Trophoblast cell (in vitro differentiated cells and primary cell): Measurements from ENCODE around the gene IQCK.

Source experiments
- DNase-seq, 2 donors: peaks; one replicate each; pipeline ENCODE4 v3.0.0-alpha.2; 2016
- H2AFZ ChIP-seq: 2 replicates; pipeline ENCODE4 v1.6.1; 2013; ENCODE audit warnings: low read length, moderate library complexity, mild to moderate bottlenecking; ENCODE audit not compliant: insufficient read depth, poor library complexity
- H2AK5ac ChIP-seq: 2 replicates; pipeline ENCODE4 v1.6.1; 2013; ENCODE audit warnings: mild to moderate bottlenecking, low read length
- H2BK120ac ChIP-seq: 2 replicates; pipeline ENCODE4 v1.6.1; 2013; ENCODE audit warnings: low read length, mild to moderate bottlenecking, moderate library complexity; ENCODE audit not compliant: insufficient read depth, poor library complexity
- H2BK12ac ChIP-seq: 2 replicates; pipeline ENCODE4 v1.6.1; 2013; ENCODE audit warnings: mild to moderate bottlenecking, low read length, moderate library complexity
- H2BK5ac ChIP-seq: 2 replicates; pipeline ENCODE4 v1.6.1; 2013; ENCODE audit warnings: low read length, low read depth, moderate library complexity, mild to moderate bottlenecking; ENCODE audit not compliant: poor library complexity
- H3K14ac ChIP-seq: 2 replicates; pipeline ENCODE4 v1.6.1; 2013; ENCODE audit warnings: mild to moderate bottlenecking, low read length
- H3K18ac ChIP-seq: 2 replicates; pipeline ENCODE4 v1.6.1; 2013; ENCODE audit warnings: mild to moderate bottlenecking, low read length
- H3K23ac ChIP-seq: 2 replicates; pipeline ENCODE4 v1.6.1; 2013; ENCODE audit warnings: low read length
- H3K27ac ChIP-seq: 2 replicates; pipeline ENCODE4 v1.5.1; 2013; ENCODE audit warnings: low read depth, mild to moderate bottlenecking, inconsistent platforms, low read length, moderate library complexity
- H3K27me3 ChIP-seq: 2 replicates; pipeline ENCODE4 v1.6.1; 2013; ENCODE audit warnings: inconsistent platforms, mild to moderate bottlenecking, low read length, moderate library complexity; ENCODE audit not compliant: insufficient read depth
- H3K36me3 ChIP-seq, 2 experiments: 1 replicate in 1 of 2; 2 replicates in 1 of 2; pipeline ENCODE4 v1.6.1; 2013; ENCODE audit warnings: low read length in 2 of 2, mild to moderate bottlenecking in 2 of 2, moderate library complexity in 1 of 2; ENCODE audit not compliant: insufficient read depth in 2 of 2, control insufficient read depth in 1 of 2
- H3K4ac ChIP-seq: 2 replicates; pipeline ENCODE4 v1.6.1; 2013; ENCODE audit warnings: low read depth, mild to moderate bottlenecking, low read length, moderate library complexity
- H3K4me1 ChIP-seq, 2 experiments: 1 replicate in 1 of 2; 2 replicates in 1 of 2; pipeline ENCODE4 v1.6.1; 2013; ENCODE audit warnings: low read length in 2 of 2, mild to moderate bottlenecking in 2 of 2, moderate library complexity in 1 of 2; ENCODE audit not compliant: insufficient read depth in 2 of 2, control insufficient read depth in 1 of 2
- H3K4me2 ChIP-seq: 2 replicates; pipeline ENCODE4 v1.6.1; 2013; ENCODE audit warnings: inconsistent platforms, mild to moderate bottlenecking, low read length, moderate library complexity
- H3K4me3 ChIP-seq: 2 replicates; pipeline ENCODE4 v1.5.1; 2013; ENCODE audit warnings: mild to moderate bottlenecking, low read depth, low read length, inconsistent platforms
- H3K79me1 ChIP-seq: one replicate; pipeline ENCODE4 v1.6.1; 2013; ENCODE audit warnings: low read length
- H3K79me2 ChIP-seq: 2 replicates; pipeline ENCODE4 v1.6.1; 2013; ENCODE audit warnings: low read length, mild to moderate bottlenecking; ENCODE audit not compliant: control insufficient read depth, insufficient read depth, poor library complexity
- H3K9ac ChIP-seq: 2 replicates; pipeline ENCODE4 v1.6.1; 2013; ENCODE audit warnings: mild to moderate bottlenecking, low read length
- H3K9me3 ChIP-seq: 2 replicates; pipeline ENCODE4 v1.6.1; 2013; ENCODE audit warnings: low read depth, mild to moderate bottlenecking, control low read depth, inconsistent platforms, low read length; ENCODE audit not compliant: insufficient read depth
- H4K12ac ChIP-seq: 2 replicates; pipeline ENCODE4 v1.6.1; 2013; ENCODE audit warnings: low read depth, mild to moderate bottlenecking, low read length, moderate library complexity
- H4K8ac ChIP-seq: 2 replicates; pipeline ENCODE4 v1.6.1; 2013; ENCODE audit warnings: low read depth, mild to moderate bottlenecking, low read length, moderate library complexity
- H4K91ac ChIP-seq: one replicate; pipeline ENCODE4 v1.6.1; 2013; ENCODE audit warnings: low read depth, mild to moderate bottlenecking, low read length, moderate library complexity
- WGBS: extraction: QIAGEN DNeasy Blood & Tissue Kit; methylation state at CpG from one replicate; pipeline ENCODE4 v1.1.7; 2013; ENCODE audit warnings: missing lambda C conversion rate; ENCODE audit not compliant: insufficient read length, insufficient coverage; ENCODE audit errors: extremely low coverage; 5-methylcytosine and 5-hydroxymethylcytosine counted together

The IQCK gene

DNA sequence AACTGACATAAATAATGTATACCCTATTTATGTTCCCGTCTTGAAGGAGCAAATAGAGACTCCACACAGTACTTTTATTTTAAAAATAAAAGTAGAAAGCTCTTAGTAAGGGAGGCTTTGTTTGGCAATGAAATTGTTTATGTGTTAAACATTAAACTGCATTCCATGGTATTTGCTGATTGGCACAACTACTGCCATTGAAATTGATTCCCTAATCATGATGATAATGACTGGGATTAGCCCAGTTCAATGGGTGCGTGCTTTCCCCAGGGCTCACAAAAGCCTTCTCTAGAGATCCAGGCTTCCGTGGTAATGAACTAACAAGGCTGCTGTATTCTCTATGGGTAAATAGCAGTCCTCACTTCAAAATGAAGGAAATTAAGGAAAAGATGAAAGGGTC lies 99.1 kb downstream of the IQCK start:
- Histone ChIP-seq H3K79me2 (no peaks in the 10 kb centered on the region), H3K18ac (no peak overlapping the region)

DNA sequence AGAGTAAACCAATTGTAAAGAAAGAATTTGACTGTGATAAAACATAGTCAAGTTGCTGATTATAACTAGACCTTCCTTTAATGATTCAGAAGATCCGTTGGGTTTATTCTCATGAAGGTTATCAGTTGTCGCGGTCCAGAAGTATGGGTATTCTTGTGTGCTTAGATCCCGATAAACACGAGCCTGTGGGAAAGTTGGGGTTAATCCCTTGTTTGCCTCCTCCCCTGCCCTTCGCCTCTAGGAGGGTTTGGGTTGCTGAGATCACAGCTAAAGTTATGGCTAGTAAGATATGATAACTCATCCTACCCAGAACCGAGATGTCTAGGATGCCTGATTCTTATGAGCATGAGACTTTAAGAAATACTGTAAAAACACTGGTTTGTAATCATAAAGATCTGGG lies 99.8 kb downstream of the IQCK start:
- no CpG with 5 or more reads among the region's 7 CpGs for WGBS
- H2AFZ ChIP-seq = no peak overlapping the region
- no peak overlapping the region for H3K4ac ChIP-seq
- H3K27me3 ChIP-seq = no peaks in the 10 kb centered on the region
- H4K8ac ChIP-seq = no peak overlapping the region
- no peak overlapping the region for H2AK5ac ChIP-seq
- H3K23ac ChIP-seq = no peak overlapping the region
- H3K36me3 ChIP-seq = no peaks in the 10 kb centered on the region
- no peak overlapping the region for H2BK12ac ChIP-seq
- H3K27ac ChIP-seq = no peak overlapping the region
- H3K9ac ChIP-seq = no peak overlapping the region
- no peak overlapping the region for H3K14ac ChIP-seq
- no peak overlapping the region for H4K12ac ChIP-seq
- no peak overlapping the region for H2BK120ac ChIP-seq
- no peaks in the 10 kb centered on the region for H3K79me2 ChIP-seq
- DNase-seq = no peak
- H3K79me1 ChIP-seq = no peaks in the 10 kb centered on the region
- H3K4me2 ChIP-seq = no peak overlapping the region
- no peak overlapping the region for H3K4me3 ChIP-seq
- no peak overlapping the region for H4K91ac ChIP-seq
- no peak overlapping the region for H3K18ac ChIP-seq
- H2BK5ac ChIP-seq = no peak overlapping the region
- H3K4me1 ChIP-seq = no peaks in the 10 kb centered on the region
- no peaks in the 10 kb centered on the region for H3K9me3 ChIP-seq

More for the DNA sequence above, 99.1 kb downstream of the IQCK start:
- Histone ChIP-seq H3K9ac (no peak overlapping the region), H2BK5ac (no peak overlapping the region), H2AFZ (no peak overlapping the region), H4K8ac (no peak overlapping the region), H2AK5ac (no peak overlapping the region), H3K4me2 (no peak overlapping the region), H3K36me3 (no peaks in the 10 kb centered on the region), H2BK12ac (no peak overlapping the region), H4K91ac (no peak overlapping the region), H3K27me3 (no peaks in the 10 kb centered on the region), H3K4ac (no peak overlapping the region), H3K27ac (no peak overlapping the region), H3K14ac (no peak overlapping the region), H3K4me1 (no peaks in the 10 kb centered on the region), H3K79me1 (no peaks in the 10 kb centered on the region), H3K4me3 (no peak overlapping the region), H3K23ac (no peak overlapping the region), H4K12ac (no peak overlapping the region), H2BK120ac (no peak overlapping the region), H3K9me3 (no peaks in the 10 kb centered on the region)
- WGBS = no CpG with 5 or more reads among the region's 3 CpGs
- DNase-seq = no peak

DNA sequence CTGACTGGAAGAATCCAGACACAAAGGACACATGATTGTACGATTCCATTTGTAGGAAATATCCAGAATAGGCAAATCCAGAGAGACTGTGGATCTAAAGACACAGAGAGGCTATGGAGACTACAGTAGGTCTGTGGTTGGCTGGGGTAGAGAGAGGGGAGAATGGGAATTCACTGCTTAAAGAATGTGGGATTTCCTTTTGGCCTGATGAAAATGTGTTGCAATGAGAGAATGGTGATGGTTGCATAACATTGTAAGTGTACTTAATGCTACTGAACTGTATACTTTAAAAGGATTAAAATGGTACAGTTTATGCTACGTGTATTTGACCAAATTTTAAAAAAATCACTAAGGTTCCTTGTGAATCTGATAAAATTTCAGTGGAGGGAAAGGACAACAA lies 104.5 kb downstream of the IQCK start:
- Histone ChIP-seq H3K18ac (no peak overlapping the region), H3K4me3 (no peak overlapping the region), H3K27me3 (no peaks in the 10 kb centered on the region), H2BK120ac (no peak overlapping the region), H3K4ac (no peak overlapping the region), H3K27ac (no peak overlapping the region), H3K23ac (no peak overlapping the region), H3K79me2 (no peaks in the 10 kb centered on the region), H4K12ac (no peak overlapping the region), H3K9me3 (no peaks in the 10 kb centered on the region), H2AK5ac (no peak overlapping the region), H3K9ac (no peak overlapping the region), H3K14ac (no peak overlapping the region), H2BK5ac (no peak overlapping the region), H3K36me3 (no peaks in the 10 kb centered on the region), H3K4me1 (no peaks in the 10 kb centered on the region), H4K8ac (no peak overlapping the region), H2BK12ac (no peak overlapping the region), H4K91ac (no peak overlapping the region), H2AFZ (no peak overlapping the region), H3K4me2 (no peak overlapping the region), H3K79me1 (no peaks in the 10 kb centered on the region)
- WGBS = no CpG with 5 or more reads among the region's 2 CpGs
- DNase-seq = peak in 1 of 2 donors; percentile 25

DNA sequence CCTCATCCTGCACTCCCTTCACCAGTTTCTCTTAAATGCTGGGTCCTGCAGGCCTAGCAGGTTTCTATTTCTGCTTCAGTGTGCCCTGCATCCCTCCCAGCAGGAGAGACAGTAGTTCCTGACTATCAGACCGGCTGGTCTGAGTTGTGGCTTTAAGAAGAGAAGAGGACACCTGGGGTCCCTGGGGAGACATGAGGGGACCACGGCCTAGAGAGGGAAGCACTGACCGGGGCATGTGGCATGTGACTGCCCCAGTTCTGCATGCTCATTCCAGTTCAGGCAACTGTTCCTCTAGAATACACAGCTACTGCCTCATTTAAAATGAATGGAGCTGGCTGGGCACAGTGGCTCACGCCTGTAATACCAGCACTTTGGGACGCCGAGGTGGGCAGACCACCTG lies 105.3 kb downstream of the IQCK start:
- no peaks in the 10 kb centered on the region for H3K36me3 ChIP-seq
- H2AFZ ChIP-seq = no peak overlapping the region
- no peaks in the 10 kb centered on the region for H3K27me3 ChIP-seq
- no peaks in the 10 kb centered on the region for H3K79me2 ChIP-seq
- no peaks in the 10 kb centered on the region for H3K9me3 ChIP-seq
- H3K4me3 ChIP-seq = no peak overlapping the region
- no peak overlapping the region for H3K27ac ChIP-seq
- no peak for DNase-seq
- H3K23ac ChIP-seq = no peak overlapping the region
- H2BK5ac ChIP-seq = no peak overlapping the region
- no peak overlapping the region for H3K4me2 ChIP-seq
- H4K8ac ChIP-seq = no peak overlapping the region
- no peak overlapping the region for H3K14ac ChIP-seq
- H2AK5ac ChIP-seq = no peak overlapping the region
- no peaks in the 10 kb centered on the region for H3K79me1 ChIP-seq
- no peaks in the 10 kb centered on the region for H3K4me1 ChIP-seq
- H2BK120ac ChIP-seq = no peak overlapping the region
- no CpG with 5 or more reads among the region's 6 CpGs for WGBS
- no peak overlapping the region for H3K18ac ChIP-seq
- no peak overlapping the region for H4K91ac ChIP-seq
- H3K4ac ChIP-seq = no peak overlapping the region
- no peak overlapping the region for H4K12ac ChIP-seq
- H3K9ac ChIP-seq = no peak overlapping the region
- no peak overlapping the region for H2BK12ac ChIP-seq
